ENCODE measurements around the gene RASGRF2.

GRCh38 chr5:80912479-80912878 lies 47.7 kb upstream of the RASGRF2 start:
- TF ChIP-seq, protein P1, sequence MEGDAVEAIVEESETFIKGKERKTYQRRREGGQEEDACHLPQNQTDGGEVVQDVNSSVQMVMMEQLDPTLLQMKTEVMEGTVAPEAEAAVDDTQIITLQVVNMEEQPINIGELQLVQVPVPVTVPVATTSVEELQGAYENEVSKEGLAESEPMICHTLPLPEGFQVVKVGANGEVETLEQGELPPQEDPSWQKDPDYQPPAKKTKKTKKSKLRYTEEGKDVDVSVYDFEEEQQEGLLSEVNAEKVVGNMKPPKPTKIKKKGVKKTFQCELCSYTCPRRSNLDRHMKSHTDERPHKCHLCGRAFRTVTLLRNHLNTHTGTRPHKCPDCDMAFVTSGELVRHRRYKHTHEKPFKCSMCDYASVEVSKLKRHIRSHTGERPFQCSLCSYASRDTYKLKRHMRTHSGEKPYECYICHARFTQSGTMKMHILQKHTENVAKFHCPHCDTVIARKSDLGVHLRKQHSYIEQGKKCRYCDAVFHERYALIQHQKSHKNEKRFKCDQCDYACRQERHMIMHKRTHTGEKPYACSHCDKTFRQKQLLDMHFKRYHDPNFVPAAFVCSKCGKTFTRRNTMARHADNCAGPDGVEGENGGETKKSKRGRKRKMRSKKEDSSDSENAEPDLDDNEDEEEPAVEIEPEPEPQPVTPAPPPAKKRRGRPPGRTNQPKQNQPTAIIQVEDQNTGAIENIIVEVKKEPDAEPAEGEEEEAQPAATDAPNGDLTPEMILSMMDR (IDR thresholded peaks at IDR 0.05): no peak
- TF ChIP-seq POLR2A (IDR thresholded peaks at IDR 0.05): no peak
